Cardiac atrium fibroblast (primary cell): Measurements from ENCODE around the gene FAM47B. TPM values are rescaled to one million over a fixed set of nuclear protein-coding genes. Genes with fewer than 3 reads are reported as not detected.

Experiments
- total RNA-seq: library from RNA; depleted of rRNA; stranded (reverse); fragments of >200 nt; gene quantifications from 2 replicates; pipeline ENCODE4 v1.2.3, GENCODE V29; 2015

FAM47B gene
- not detected in 2 replicates for total RNA-seq

GRCh38 chrX:34942496-34942895 is at the start of gene FAM47B:
TSS of gene FAM47B (plus strand) at chrX:34942796. CDS start at chrX:34942832, 36 bp downstream.

